PFSK-1 (cell line): ENCODE measurements around the gene COX8A.

Experiments used
- FOXP2 ChIP-seq: optimal IDR thresholded peaks from 2 replicates; pipeline ENCODE3; 2011; ENCODE audit warnings: borderline replicate concordance, control low read depth, inconsistent platforms; ENCODE audit not compliant: insufficient read depth; ENCODE audit errors: extremely low read length, extremely low read depth
- POLR2AphosphoS5 ChIP-seq: IDR thresholded peaks from 2 replicates; pipeline ENCODE4 v1.6.1; 2012; ENCODE audit warnings: low read depth, mild to moderate bottlenecking, control low read depth, low read length, moderate library complexity
- SIN3A ChIP-seq: IDR thresholded peaks from 2 replicates; pipeline ENCODE4 v1.6.1; 2012; ENCODE audit warnings: mild to moderate bottlenecking, low read length, moderate library complexity, borderline replicate concordance; ENCODE audit not compliant: insufficient read depth
- TAF1 ChIP-seq: IDR thresholded peaks from 2 replicates; pipeline ENCODE4 v1.6.1; 2012; ENCODE audit warnings: low read length, control low read depth, borderline replicate concordance; ENCODE audit not compliant: insufficient read depth
- TF ChIP-seq, protein P1 (sequence below), 2 experiments: IDR thresholded peaks; 2 replicates each; pipeline versions ENCODE4 v1.6.1 to v1.8.0; 2011 to 2012; ENCODE audit warnings: low read depth in 2 of 2, low read length in 2 of 2, control low read depth in 1 of 2, inconsistent platforms in 1 of 2, mild to moderate bottlenecking in 1 of 2, moderate library complexity in 1 of 2; ENCODE audit not compliant: insufficient read depth in 1 of 2

Gene COX8A

DNA sequence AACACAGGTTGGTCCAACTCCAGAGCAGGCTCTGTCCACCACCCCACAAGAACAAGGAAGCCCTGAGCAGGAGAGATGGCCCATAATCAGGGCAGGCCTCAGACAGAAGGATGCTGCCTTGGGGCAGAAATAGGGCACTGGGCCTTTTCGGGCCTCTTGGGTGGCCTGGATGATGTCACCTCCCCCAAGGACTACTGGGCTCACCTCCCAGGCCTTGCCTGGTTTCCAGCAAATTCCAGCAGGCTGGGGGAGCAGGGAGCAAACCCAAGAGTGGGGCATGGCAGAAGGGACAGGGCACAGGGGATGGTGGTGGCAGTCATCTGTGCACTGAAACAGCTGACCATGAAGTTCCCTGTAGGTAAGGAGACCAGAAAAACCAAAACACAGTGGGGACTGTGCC, 41.0 kb upstream of the COX8A start:
- TF ChIP-seq POLR2AphosphoS5 (no peak), TAF1 (no peak), SIN3A (no peak)
- TF ChIP-seq, protein P1, sequence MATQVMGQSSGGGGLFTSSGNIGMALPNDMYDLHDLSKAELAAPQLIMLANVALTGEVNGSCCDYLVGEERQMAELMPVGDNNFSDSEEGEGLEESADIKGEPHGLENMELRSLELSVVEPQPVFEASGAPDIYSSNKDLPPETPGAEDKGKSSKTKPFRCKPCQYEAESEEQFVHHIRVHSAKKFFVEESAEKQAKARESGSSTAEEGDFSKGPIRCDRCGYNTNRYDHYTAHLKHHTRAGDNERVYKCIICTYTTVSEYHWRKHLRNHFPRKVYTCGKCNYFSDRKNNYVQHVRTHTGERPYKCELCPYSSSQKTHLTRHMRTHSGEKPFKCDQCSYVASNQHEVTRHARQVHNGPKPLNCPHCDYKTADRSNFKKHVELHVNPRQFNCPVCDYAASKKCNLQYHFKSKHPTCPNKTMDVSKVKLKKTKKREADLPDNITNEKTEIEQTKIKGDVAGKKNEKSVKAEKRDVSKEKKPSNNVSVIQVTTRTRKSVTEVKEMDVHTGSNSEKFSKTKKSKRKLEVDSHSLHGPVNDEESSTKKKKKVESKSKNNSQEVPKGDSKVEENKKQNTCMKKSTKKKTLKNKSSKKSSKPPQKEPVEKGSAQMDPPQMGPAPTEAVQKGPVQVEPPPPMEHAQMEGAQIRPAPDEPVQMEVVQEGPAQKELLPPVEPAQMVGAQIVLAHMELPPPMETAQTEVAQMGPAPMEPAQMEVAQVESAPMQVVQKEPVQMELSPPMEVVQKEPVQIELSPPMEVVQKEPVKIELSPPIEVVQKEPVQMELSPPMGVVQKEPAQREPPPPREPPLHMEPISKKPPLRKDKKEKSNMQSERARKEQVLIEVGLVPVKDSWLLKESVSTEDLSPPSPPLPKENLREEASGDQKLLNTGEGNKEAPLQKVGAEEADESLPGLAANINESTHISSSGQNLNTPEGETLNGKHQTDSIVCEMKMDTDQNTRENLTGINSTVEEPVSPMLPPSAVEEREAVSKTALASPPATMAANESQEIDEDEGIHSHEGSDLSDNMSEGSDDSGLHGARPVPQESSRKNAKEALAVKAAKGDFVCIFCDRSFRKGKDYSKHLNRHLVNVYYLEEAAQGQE (IDR thresholded peaks at IDR 0.05; ENCODE audit: insufficient read depth in 1 of 2, low read depth in 2 of 2, low read length in 2 of 2) = no peak

DNA sequence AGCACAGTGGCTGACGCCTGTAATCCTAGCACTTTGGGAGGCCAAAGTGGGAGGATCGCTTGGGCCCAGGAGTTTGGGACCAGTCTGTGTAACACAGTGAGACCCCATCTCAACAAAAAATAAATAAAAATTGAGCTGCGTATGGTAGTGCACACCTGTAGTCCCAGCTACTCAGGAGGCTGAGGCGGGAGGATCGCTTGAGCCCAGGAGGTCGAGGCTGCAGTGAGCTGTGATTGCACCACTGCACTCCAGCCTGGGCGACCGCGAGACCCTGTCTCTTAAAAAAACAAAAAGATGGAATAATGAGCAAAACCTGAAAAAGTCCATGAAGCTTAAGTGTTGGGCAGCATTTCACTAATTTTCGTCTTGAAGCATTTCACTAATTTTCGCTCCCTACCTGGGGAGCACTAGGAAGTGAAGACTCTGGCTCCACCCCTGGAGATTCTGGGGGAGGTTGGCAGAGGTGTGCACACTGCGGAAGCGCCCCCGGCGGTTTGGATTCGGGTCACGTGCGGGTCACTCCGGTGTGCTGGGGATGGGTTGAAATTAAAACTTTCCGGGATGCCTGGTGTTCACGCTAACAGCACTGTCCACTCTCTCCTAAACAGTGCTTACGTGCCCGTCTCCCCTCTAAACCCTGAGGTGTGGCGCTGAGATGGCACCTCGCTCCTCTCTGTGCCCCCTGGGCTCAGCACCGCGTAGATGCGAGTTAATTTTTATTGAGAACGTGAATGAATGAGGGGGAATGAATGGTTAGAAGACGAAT, 36.5 kb upstream of the COX8A start:
- TF ChIP-seq SIN3A (no peak), TAF1 (no peak), POLR2AphosphoS5 (no peak), FOXP2 (no peak)
- TF ChIP-seq, protein P1 (IDR thresholded peaks at IDR 0.05; ENCODE audit: insufficient read depth in 1 of 2, low read depth in 2 of 2, low read length in 2 of 2) = no peak

DNA sequence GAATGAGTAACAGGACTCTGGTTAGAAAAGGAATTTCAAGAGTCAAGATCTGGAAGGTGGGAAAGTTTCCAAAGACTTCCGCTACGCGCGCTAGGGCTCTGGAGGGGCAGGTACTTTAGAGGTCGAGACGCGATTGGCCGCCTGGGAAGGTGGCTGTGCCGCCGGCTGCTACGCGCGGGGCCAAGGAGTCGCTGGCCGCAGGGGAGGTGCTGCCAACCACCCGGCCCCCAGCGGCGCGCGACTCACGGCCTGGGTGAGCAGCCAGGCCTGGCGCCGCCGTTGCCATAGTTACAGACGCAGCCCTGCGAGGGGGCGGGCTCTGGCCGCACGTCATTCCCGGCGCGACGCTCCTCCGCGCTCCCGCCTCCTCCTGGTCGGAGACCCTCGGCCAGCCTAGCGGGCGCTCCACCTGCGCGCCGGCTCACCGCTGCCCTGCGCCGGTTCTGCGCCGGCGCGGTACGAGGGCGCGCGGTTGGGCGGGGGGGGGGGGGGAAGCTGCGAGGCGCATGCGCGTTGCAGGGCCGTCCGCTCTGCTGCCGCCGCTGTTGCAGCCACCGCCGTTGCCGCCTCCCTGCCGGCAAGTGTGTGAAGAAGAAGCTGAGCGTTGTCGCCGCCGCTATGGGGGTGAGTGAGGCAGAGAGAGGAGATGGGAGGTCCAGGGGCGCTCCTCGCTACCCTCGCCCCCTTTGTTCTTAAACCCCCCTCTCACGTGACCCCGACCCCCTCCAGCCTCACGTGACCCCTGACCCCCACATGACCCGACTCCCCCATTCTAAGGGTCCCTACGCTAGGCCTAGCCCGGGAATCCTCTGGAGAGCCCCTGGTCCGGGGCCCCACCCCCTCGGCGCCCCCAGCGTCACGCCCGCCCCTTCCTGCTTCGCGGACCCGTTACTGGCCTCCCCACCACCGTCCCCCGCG, 35.7 kb upstream of the COX8A start, which contains the start of gene NAA40:
TSS of gene NAA40 (plus strand) at position 524 of the 918 bp plus-strand sequence. CDS start at position 619, 95 bp downstream.
- TF ChIP-seq FOXP2 = peak; percentile 76
- TF ChIP-seq POLR2AphosphoS5 = peak; percentile 49; the same call in 1 of the 2 replicates
- TF ChIP-seq TAF1 = no peak
- TF ChIP-seq SIN3A = peak; percentile 94; the same call in 1 of the 2 replicates
- TF ChIP-seq, protein P1 (IDR thresholded peaks at IDR 0.05; ENCODE audit: insufficient read depth in 1 of 2, low read depth in 2 of 2, low read length in 2 of 2) = no peak

DNA sequence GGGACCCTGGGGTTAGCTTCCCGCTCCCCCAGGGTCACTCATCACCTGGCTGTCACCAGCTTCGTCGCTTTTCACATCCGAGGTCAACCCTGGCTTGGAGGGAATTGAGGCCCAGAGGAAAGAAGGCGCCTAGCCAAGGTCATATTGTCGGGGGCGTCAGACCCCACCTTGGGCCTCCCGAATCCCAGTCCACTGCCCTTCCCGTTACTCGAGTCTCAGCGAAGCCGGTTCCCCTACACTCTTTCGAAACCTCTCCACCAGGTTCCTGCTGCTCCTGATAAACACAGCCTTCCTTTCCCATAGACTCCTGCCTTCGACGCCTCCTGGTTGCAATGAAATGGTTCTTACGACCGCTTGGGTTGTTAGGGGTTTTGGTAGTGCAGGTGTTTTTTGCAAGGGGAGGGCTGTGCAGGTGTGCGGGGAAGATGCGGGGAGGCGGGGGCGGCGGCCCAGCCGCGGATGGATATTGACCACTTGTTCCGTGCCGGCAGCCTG, 35.0 kb upstream of the COX8A start:
- TF ChIP-seq, protein P1 (IDR thresholded peaks at IDR 0.05; ENCODE audit: insufficient read depth in 1 of 2, low read depth in 2 of 2, low read length in 2 of 2) = no peak
- TF ChIP-seq POLR2AphosphoS5 (no peak), FOXP2 (no peak), TAF1 (no peak), SIN3A (no peak)
